ENCODE measurements around the gene EFS. TPM values are rescaled to one million over a fixed set of nuclear protein-coding genes. Genes with fewer than 3 reads are reported as not detected.
A peak's percentile ranks its signal among the peaks of the same experiment; 100 is the strongest.

EFS gene
- total RNA-seq, 1 donor from 2014 or later, result 38.1 TPM

DNA sequence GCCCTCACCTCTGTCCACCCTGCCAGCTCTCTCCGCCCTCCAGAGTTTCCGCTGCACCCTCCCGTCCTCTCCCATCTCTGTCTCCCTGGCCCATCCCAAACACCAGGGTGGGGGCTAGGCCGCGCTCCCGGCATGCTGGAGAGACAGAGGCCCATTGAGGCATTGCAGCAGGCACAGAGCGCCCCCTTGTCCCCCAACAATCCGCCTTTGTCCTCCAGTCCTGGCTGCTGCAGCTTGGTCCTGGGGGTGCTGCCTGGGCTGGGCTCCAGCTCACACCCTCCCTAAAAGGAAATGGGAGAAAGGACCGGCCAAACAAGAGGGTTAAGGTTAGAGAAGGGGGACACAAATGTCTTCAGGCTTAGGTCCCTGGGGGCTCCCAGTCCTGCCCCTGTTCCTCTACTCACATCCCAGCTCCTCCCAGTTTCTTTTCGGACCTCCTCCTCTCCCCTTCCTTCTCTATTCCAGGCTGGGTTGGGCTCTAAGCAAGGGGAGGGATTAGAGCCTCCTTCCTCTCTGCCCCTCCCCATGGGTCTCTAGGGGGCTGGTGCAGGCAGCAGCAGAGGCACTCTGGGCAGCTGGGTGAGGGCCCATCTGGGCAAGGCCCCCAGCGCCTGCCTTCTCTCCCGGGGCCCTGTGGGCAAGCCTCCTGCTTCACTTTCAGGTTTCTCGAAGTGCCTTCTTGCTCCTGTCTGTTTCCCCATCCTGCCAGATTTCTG is 11.7 kb upstream of the EFS start, which contains the start of gene CMTM5:
CMTM5 (plus strand) TSS at position 565 of the 716 bp plus-strand sequence. CDS start 206 bp downstream, outside the sequence.
- H3K4me3 ChIP-seq, result peak within 1 kb of the TSS in 1 of 2 donors; percentile 55
- no peak for DNase-seq (ENCODE audit: low spot score in 2 of 2)
- no peaks in the 10 kb centered on the region for H3K4me1 ChIP-seq
- H3K9me3 ChIP-seq, result no peaks in the 10 kb centered on the region
- intact Hi-C loops (cut with DNase I), result no loop called here
- H3K27me3 ChIP-seq, result no peaks in the 10 kb centered on the region
- TF ChIP-seq, protein P1, sequence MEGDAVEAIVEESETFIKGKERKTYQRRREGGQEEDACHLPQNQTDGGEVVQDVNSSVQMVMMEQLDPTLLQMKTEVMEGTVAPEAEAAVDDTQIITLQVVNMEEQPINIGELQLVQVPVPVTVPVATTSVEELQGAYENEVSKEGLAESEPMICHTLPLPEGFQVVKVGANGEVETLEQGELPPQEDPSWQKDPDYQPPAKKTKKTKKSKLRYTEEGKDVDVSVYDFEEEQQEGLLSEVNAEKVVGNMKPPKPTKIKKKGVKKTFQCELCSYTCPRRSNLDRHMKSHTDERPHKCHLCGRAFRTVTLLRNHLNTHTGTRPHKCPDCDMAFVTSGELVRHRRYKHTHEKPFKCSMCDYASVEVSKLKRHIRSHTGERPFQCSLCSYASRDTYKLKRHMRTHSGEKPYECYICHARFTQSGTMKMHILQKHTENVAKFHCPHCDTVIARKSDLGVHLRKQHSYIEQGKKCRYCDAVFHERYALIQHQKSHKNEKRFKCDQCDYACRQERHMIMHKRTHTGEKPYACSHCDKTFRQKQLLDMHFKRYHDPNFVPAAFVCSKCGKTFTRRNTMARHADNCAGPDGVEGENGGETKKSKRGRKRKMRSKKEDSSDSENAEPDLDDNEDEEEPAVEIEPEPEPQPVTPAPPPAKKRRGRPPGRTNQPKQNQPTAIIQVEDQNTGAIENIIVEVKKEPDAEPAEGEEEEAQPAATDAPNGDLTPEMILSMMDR (IDR thresholded peaks at IDR 0.05), result no peak
- no peaks in the 10 kb centered on the region for H3K36me3 ChIP-seq
- H3K27ac ChIP-seq, result peak within 1 kb of the TSS; percentile 26 to 62

DNA sequence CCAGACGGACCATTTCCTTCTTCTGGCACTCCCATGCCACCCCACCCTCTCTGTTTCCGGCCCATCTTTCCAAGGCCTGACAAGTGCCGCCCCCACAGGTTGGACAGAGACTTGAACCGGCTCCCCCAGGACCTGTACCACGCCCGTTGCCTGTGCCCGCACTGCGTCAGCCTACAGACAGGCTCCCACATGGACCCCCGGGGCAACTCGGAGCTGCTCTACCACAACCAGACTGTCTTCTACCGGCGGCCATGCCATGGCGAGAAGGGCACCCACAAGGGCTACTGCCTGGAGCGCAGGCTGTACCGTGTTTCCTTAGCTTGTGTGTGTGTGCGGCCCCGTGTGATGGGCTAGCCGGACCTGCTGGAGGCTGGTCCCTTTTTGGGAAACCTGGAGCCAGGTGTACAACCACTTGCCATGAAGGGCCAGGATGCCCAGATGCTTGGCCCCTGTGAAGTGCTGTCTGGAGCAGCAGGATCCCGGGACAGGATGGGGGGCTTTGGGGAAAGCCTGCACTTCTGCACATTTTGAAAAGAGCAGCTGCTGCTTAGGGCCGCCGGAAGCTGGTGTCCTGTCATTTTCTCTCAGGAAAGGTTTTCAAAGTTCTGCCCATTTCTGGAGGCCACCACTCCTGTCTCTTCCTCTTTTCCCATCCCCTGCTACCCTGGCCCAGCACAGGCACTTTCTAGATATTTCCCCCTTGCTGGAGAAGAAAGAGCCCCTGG is 10.7 kb upstream of the EFS start:
- intact Hi-C loops (cut with DNase I), result no loop called here
- no peak overlapping the region for H3K27ac ChIP-seq
- no peaks in the 10 kb centered on the region for H3K9me3 ChIP-seq

DNA sequence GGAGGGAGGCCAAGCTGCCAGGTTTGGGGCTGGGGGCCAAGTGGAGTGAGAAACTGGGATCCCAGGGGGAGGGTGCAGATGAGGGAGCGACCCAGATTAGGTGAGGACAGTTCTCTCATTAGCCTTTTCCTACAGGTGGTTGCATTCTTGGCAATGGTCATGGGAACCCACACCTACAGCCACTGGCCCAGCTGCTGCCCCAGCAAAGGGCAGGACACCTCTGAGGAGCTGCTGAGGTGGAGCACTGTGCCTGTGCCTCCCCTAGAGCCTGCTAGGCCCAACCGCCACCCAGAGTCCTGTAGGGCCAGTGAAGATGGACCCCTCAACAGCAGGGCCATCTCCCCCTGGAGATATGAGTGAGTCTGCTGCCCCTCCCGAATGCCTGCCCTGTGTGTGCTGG is 8.1 kb upstream of the EFS start:
- H3K27ac ChIP-seq, result no peak overlapping the region
- intact Hi-C loops (cut with DNase I), result no loop called here
- no peaks in the 10 kb centered on the region for H3K4me1 ChIP-seq
- H3K27me3 ChIP-seq, result no peaks in the 10 kb centered on the region
- no peak overlapping the region for H3K4me3 ChIP-seq
- H3K36me3 ChIP-seq, result no peaks in the 10 kb centered on the region
- H3K9me3 ChIP-seq, result no peaks in the 10 kb centered on the region
- DNase-seq (ENCODE audit: low spot score in 2 of 2), result no peak
- TF ChIP-seq, protein P1 (IDR thresholded peaks at IDR 0.05), result no peak

More for the DNA sequence above, 10.7 kb upstream of the EFS start:
- TF ChIP-seq, protein P1 (IDR thresholded peaks at IDR 0.05), result no peak
- Histone ChIP-seq H3K4me3 (no peak overlapping the region), H3K36me3 (no peaks in the 10 kb centered on the region), H3K4me1 (no peaks in the 10 kb centered on the region), H3K27me3 (no peaks in the 10 kb centered on the region)
- no peak for DNase-seq (ENCODE audit: low spot score in 2 of 2)

DNA sequence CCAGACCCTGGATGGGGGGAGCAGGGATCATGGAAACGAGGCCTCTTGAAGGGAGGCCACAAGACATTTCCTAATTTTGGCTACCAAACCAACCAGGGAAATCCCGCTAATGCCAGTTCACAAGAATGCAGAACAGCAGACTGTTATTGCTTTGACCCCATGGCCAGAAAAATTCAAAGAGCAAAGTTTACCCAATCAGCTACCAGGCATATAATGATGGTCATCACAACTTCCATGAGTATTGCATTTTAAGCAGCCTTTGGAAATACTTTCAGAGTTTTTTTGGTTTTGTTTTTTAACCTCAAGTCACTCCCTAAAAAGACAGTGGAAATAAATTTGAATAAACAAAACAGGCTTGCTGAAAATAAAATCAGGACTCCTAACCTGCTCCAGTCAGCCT is 7.5 kb upstream of the EFS start, which contains the start of gene IL25:
IL25 (plus strand) TSS at position 301 of the 400 bp plus-strand sequence.
- intact Hi-C loops (cut with DNase I), result no loop called here
- H3K36me3 ChIP-seq, result no peaks in the 10 kb centered on the region

DNA sequence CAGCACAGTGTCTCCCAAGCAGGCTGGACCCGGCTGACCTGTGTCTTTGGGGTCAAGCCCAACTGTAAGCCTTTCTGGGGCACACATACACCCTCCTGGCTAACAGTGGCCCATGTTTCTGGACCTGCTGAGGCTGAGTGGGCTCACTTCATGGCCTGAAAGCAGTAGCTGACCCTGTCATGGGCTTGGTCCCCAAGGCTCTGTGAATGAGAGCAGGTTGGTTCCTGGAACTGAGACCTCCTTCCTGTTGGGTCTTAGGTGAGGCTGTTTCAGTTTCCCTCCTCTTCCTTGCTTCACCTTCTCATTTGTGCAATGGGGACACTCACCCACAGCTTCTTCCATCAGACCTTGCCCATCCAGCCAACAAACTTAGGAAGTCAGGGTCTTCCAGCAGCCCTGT is 6.9 kb upstream of the EFS start:
- DNase-seq (ENCODE audit: low spot score in 2 of 2), result no peak
- H3K9me3 ChIP-seq, result no peaks in the 10 kb centered on the region
- no peaks in the 10 kb centered on the region for H3K27me3 ChIP-seq
- intact Hi-C loops (cut with DNase I), result no loop called here
- TF ChIP-seq, protein P1 (IDR thresholded peaks at IDR 0.05), result no peak
- H3K4me3 ChIP-seq, result no peak overlapping the region
- no peaks in the 10 kb centered on the region for H3K36me3 ChIP-seq
- no peaks in the 10 kb centered on the region for H3K4me1 ChIP-seq
- H3K27ac ChIP-seq, result no peak overlapping the region

More for the DNA sequence above, 7.5 kb upstream of the EFS start, which contains the start of gene IL25:
- H3K9me3 ChIP-seq, result no peaks in the 10 kb centered on the region
- no peak within 1 kb of the TSS for H3K4me3 ChIP-seq
- TF ChIP-seq, protein P1 (IDR thresholded peaks at IDR 0.05), result no peak
- DNase-seq (ENCODE audit: low spot score in 2 of 2), result no peak
- no peak within 1 kb of the TSS for H3K27ac ChIP-seq
- no peaks in the 10 kb centered on the region for H3K4me1 ChIP-seq
- H3K27me3 ChIP-seq, result no peaks in the 10 kb centered on the region

Data from ascending aorta (tissue), 2 donors.